GM21390 (cell line): ENCODE results near the gene APLP2.
A peak's percentile ranks its signal among the peaks of the same experiment; 100 is the strongest.
"Not testable (repeated sequence)": the region's sequence is repeated elsewhere in the genome, so short reads cannot be mapped to it uniquely, and the experiment has no call there.

Experiments used
- ATAC-seq: cut with Tn5 transposase; IDR thresholded peaks from one replicate; pipeline ENCODE4 v1.9.1; 2021; ENCODE audit not compliant: unreplicated experiment

The APLP2 gene

GRCh38 chr11:130165601-130166456 lies 96.1 kb downstream of the APLP2 start:
- ATAC-seq, result no peak

GRCh38 chr11:130166457-130166784 lies 96.7 kb downstream of the APLP2 start:
- peak; percentile 79 for ATAC-seq

- no peak for ATAC-seq
Observed at GRCh38 chr11:130167146-130167545, 97.5 kb downstream of the APLP2 start.

- ATAC-seq, result no peak
Observed at GRCh38 chr11:130168105-130168504, 98.4 kb downstream of the APLP2 start.

GRCh38 chr11:130170345-130170744 lies 100.7 kb downstream of the APLP2 start:
- no peak for ATAC-seq

GRCh38 chr11:130171534-130171933 lies 101.8 kb downstream of the APLP2 start:
- no peak for ATAC-seq

GRCh38 chr11:130172001-130172400 lies 102.3 kb downstream of the APLP2 start:
- not testable (repeated sequence) for ATAC-seq

GRCh38 chr11:130174642-130175041 lies 104.9 kb downstream of the APLP2 start:
- no peak for ATAC-seq

- ATAC-seq, result no peak
Observed at GRCh38 chr11:130175898-130176297, 106.2 kb downstream of the APLP2 start.

GRCh38 chr11:130177782-130178181 lies 108.1 kb downstream of the APLP2 start:
- ATAC-seq, result no peak

- ATAC-seq, result no peak
Observed at GRCh38 chr11:130178441-130179339, 109.0 kb downstream of the APLP2 start.

- no peak for ATAC-seq
Observed at GRCh38 chr11:130179396-130180306, 110.0 kb downstream of the APLP2 start.

GRCh38 chr11:130180491-130180890 lies 110.8 kb downstream of the APLP2 start:
- peak; percentile 40 for ATAC-seq

- peak; percentile 23 for ATAC-seq
Observed at GRCh38 chr11:130180896-130181294, 111.2 kb downstream of the APLP2 start.

- ATAC-seq, result peak; percentile 80
Observed at GRCh38 chr11:130181295-130182272, 111.9 kb downstream of the APLP2 start.

- ATAC-seq, result no peak
Observed at GRCh38 chr11:130183878-130184610, 114.3 kb downstream of the APLP2 start.

- no peak for ATAC-seq
Observed at GRCh38 chr11:130187096-130187495, 117.4 kb downstream of the APLP2 start.

- no peak for ATAC-seq
Observed at GRCh38 chr11:130188047-130188446, 118.4 kb downstream of the APLP2 start.
